Endodermal cell (in vitro differentiated cells): Measurements from ENCODE around the gene DNAAF8. TPM values are rescaled to one million over a fixed set of nuclear protein-coding genes. Genes with fewer than 3 reads are reported as not detected.
A peak's percentile ranks its signal among the peaks of the same experiment; 100 is the strongest.

Source experiments
- DNase-seq: peaks from one replicate; pipeline ENCODE4 v3.0.0-alpha.2; 2017
- H3K27ac ChIP-seq: 2 replicates; pipeline ENCODE4 v1.5.1; 2013; ENCODE audit warnings: mild to moderate bottlenecking, low read depth, low read length, moderate library complexity
- H3K27me3 ChIP-seq: 2 replicates; pipeline ENCODE4 v1.6.1; 2013; ENCODE audit warnings: mild to moderate bottlenecking, low read length, moderate library complexity; ENCODE audit not compliant: insufficient read depth, control insufficient read depth, poor library complexity, severe bottlenecking
- H3K36me3 ChIP-seq: 2 replicates; pipeline ENCODE4 v1.7.0; 2013; ENCODE audit warnings: mild to moderate bottlenecking, low read length, moderate library complexity; ENCODE audit not compliant: control insufficient read depth, insufficient read depth
- H3K4me1 ChIP-seq: one replicate; pipeline ENCODE4 v1.7.0; 2013; ENCODE audit warnings: low read length; ENCODE audit not compliant: control insufficient read depth, insufficient read depth
- H3K4me3 ChIP-seq: 2 replicates; pipeline ENCODE4 v1.5.1; 2013; ENCODE audit warnings: mild to moderate bottlenecking, low read length, moderate library complexity
- H3K9ac ChIP-seq: 2 replicates; pipeline ENCODE4 v1.6.1; 2013; ENCODE audit warnings: mild to moderate bottlenecking, low read length, moderate library complexity; ENCODE audit not compliant: poor library complexity, severe bottlenecking; ENCODE audit errors: extremely low read depth
- H3K9me3 ChIP-seq: 2 replicates; pipeline ENCODE4 v1.6.1; 2013; ENCODE audit warnings: mild to moderate bottlenecking, low read length, moderate library complexity; ENCODE audit not compliant: control insufficient read depth
- H3K27ac Mint-ChIP-seq: 2 replicates; pipeline ENCODE4 v1.8.0; 2020; ENCODE audit warnings: mixed read lengths
- H3K27me3 Mint-ChIP-seq: 2 replicates; pipeline ENCODE4 v1.8.0; 2021; ENCODE audit warnings: mild to moderate bottlenecking, mixed read lengths; ENCODE audit not compliant: insufficient read depth
- H3K36me3 Mint-ChIP-seq: 2 replicates; pipeline ENCODE4 v1.8.0; 2020; ENCODE audit warnings: low read depth, mixed read lengths
- H3K4me1 Mint-ChIP-seq: 2 replicates; pipeline ENCODE4 v1.8.0; 2020; ENCODE audit warnings: mixed read lengths
- H3K4me3 Mint-ChIP-seq: 2 replicates; pipeline ENCODE4 v1.8.0; 2020; ENCODE audit warnings: mild to moderate bottlenecking, moderate library complexity, mixed read lengths
- H3K9me3 Mint-ChIP-seq: 2 replicates; pipeline ENCODE4 v1.8.0; 2020; ENCODE audit warnings: mild to moderate bottlenecking, mixed read lengths
- WGBS, 2 experiments: methylation state at CpG; one replicate each; pipeline versions ENCODE4 v1.1.5 to v1.1.7; 2013; ENCODE audit warnings: missing lambda C conversion rate in 2 of 2, mixed read lengths in 1 of 2; ENCODE audit not compliant: insufficient coverage in 1 of 2, insufficient read length in 1 of 2; 5-methylcytosine and 5-hydroxymethylcytosine counted together
- total RNA-seq, 2 donors: library from RNA; stranded (reverse); fragmentation: NEBNext Ultra II Directional in 1 of 2; extraction: Animal tissue kit (Norgen Biotek cat#: 25700) in 1 of 2; gene quantifications; 2 replicates in 1 of 2; 3 replicates in 1 of 2; pipeline ENCODE4 v1.2.1, GENCODE V29; 2021
- TF ChIP-seq, protein P1 (sequence below): fragments of 200-600 bp; sonication (generic); conservative IDR thresholded peaks from 2 replicates; pipeline ENCODE4 v1.5.0; 2021; ENCODE audit warnings: antibody characterized with exemption, mild to moderate bottlenecking

The DNAAF8 gene
- total RNA-seq, 2 donors from 2014 or later: 0.35 to 0.64 TPM

DNA sequence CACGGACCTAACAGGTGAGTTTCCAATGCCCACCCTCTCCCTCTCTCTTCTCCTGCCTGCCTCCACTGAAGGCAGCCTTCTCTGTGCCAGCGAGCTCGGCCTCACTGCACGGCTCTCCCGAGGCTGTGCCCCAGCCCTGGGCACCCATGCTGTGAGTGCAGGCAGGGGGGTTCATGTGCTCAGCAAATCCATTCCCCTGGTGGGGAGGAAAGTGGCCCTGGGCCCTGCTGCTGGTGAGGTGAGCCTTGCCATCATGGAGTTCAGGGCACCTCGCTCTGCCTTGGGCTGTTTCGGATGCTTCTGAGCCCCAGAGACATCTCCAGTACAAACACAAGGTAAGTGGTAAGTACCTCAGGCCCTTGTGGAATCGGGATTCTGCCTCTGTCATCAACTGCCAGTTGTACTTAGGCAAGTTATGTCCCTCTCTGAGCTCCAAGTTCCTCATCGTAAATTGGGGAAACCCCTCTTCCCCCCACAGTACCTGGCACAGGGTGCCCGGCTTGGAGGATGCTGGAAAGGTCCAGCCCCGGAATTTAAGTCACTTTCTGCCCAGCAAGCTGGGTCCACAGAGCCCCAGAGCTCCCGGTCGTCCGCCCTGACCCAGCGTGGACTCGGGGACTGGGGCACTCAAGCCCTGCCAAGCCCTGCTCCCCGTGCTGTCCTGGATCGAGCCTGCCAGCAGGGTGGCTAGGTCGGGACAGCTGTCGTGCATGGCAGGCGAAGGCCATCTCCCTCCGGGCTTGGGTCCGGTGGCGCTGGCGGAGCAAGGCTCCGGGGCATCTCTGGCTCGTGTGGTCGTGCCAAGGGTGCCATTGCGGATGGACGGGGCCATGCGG, 41.7 kb upstream of the DNAAF8 start:
- H3K27ac Mint-ChIP-seq: peak overlapping the region; percentile 68
- peak overlapping the region; percentile 67 for H3K4me3 Mint-ChIP-seq
- no peak overlapping the region for H3K27ac ChIP-seq

GRCh38 chr16:4693296-4693955, 40.9 kb upstream of the DNAAF8 start, which contains the start of gene NUDT16L1:
Gene NUDT16L1, plus strand, starts transcription at chr16:4693562. Its CDS starts 165 bp downstream, at chr16:4693727.
- Histone ChIP-seq H3K9ac (peak within 1 kb of the TSS; percentile 75), H3K27me3 (no peaks in the 10 kb centered on the region), H3K36me3 (peaks cover 23% of the 10 kb centered on the region), H3K27ac (peak within 1 kb of the TSS; percentile 8), H3K4me1 (no peaks in the 10 kb centered on the region), H3K9me3 (no peaks in the 10 kb centered on the region), H3K4me3 (peak within 1 kb of the TSS; percentile 79)
- Mint-ChIP-seq H3K4me1 (peaks cover 4% of the 10 kb centered on the region), H3K9me3 (no peaks in the 10 kb centered on the region), H3K4me3 (peak within 1 kb of the TSS; percentile 67), H3K36me3 (peaks cover 3% of the 10 kb centered on the region), H3K27ac (peak within 1 kb of the TSS; percentile 76), H3K27me3 (no peaks in the 10 kb centered on the region)
- TF ChIP-seq, protein P1, sequence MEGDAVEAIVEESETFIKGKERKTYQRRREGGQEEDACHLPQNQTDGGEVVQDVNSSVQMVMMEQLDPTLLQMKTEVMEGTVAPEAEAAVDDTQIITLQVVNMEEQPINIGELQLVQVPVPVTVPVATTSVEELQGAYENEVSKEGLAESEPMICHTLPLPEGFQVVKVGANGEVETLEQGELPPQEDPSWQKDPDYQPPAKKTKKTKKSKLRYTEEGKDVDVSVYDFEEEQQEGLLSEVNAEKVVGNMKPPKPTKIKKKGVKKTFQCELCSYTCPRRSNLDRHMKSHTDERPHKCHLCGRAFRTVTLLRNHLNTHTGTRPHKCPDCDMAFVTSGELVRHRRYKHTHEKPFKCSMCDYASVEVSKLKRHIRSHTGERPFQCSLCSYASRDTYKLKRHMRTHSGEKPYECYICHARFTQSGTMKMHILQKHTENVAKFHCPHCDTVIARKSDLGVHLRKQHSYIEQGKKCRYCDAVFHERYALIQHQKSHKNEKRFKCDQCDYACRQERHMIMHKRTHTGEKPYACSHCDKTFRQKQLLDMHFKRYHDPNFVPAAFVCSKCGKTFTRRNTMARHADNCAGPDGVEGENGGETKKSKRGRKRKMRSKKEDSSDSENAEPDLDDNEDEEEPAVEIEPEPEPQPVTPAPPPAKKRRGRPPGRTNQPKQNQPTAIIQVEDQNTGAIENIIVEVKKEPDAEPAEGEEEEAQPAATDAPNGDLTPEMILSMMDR: peak; percentile 46
- DNase-seq: peak; percentile 99
- WGBS, 2 experiments: 0 to 1% methylated on average over 34 to 91 of the region's 91 CpGs

More for the DNA sequence above, 41.7 kb upstream of the DNAAF8 start:
- Mint-ChIP-seq H3K36me3 (peaks cover 3% of the 10 kb centered on the region), H3K9me3 (no peaks in the 10 kb centered on the region), H3K4me1 (peaks cover 4% of the 10 kb centered on the region), H3K27me3 (no peaks in the 10 kb centered on the region)
- TF ChIP-seq, protein P1: no peak
- Histone ChIP-seq H3K9me3 (no peaks in the 10 kb centered on the region), H3K27me3 (no peaks in the 10 kb centered on the region), H3K36me3 (peaks cover 27% of the 10 kb centered on the region), H3K4me1 (no peaks in the 10 kb centered on the region), H3K9ac (peak overlapping the region; percentile 11), H3K4me3 (peak overlapping the region; percentile 79)
- WGBS, 2 experiments: 37 to 42% methylated on average over 18 to 31 of the region's 31 CpGs
- peak; percentile 52 for DNase-seq

GRCh38 chr16:4693956-4694641, 40.2 kb upstream of the DNAAF8 start:
- peak overlapping the region; percentile 76 for H3K27ac Mint-ChIP-seq
- peaks cover 6% of the 10 kb centered on the region for H3K36me3 Mint-ChIP-seq
- Histone ChIP-seq H3K4me1 (no peaks in the 10 kb centered on the region), H3K9me3 (no peaks in the 10 kb centered on the region), H3K9ac (peak overlapping the region; percentile 75), H3K36me3 (peaks cover 26% of the 10 kb centered on the region), H3K27ac (peak overlapping the region; percentile 8), H3K27me3 (no peaks in the 10 kb centered on the region), H3K4me3 (peak overlapping the region; percentile 79)
- H3K4me3 Mint-ChIP-seq: peak overlapping the region; percentile 67
- no peaks in the 10 kb centered on the region for H3K9me3 Mint-ChIP-seq
- peaks cover 4% of the 10 kb centered on the region for H3K4me1 Mint-ChIP-seq
- DNase-seq: peak; percentile 77
- no peaks in the 10 kb centered on the region for H3K27me3 Mint-ChIP-seq
- WGBS, 2 experiments: 1 to 10% methylated on average over 2 to 54 of the region's 54 CpGs
- TF ChIP-seq, protein P1: no peak
